Kidney epithelial cell (primary cell): Measurements from ENCODE around the gene PRPF40B. TPM values are rescaled to one million over a fixed set of nuclear protein-coding genes. Genes with fewer than 3 reads are reported as not detected.

ENCODE experiments used
- DNase-seq: peaks from one replicate; pipeline ENCODE4 v3.0.0-alpha.2; 2010; ENCODE audit warnings: low read depth
- H3K27me3 ChIP-seq: 2 replicates; pipeline ENCODE4 v1.6.0; 2011; ENCODE audit warnings: low read length; ENCODE audit not compliant: control insufficient read depth, insufficient read depth
- H3K36me3 ChIP-seq: 2 replicates; pipeline ENCODE4 v1.5.1; 2011; ENCODE audit warnings: low read length; ENCODE audit not compliant: control insufficient read depth, insufficient read depth
- H3K4me3 ChIP-seq: 2 replicates; pipeline ENCODE4 v1.5.1; 2011; ENCODE audit warnings: low read depth, mild to moderate bottlenecking, control low read depth, low read length
- CTCF ChIP-seq: IDR thresholded peaks from 2 replicates; pipeline ENCODE4 v1.5.1; 2011; ENCODE audit warnings: mild to moderate bottlenecking, moderate library complexity, low read length, control low read depth, inconsistent platforms; ENCODE audit not compliant: insufficient read depth, poor library complexity, severe bottlenecking
- total RNA-seq: library from RNA; depleted of rRNA; stranded (reverse); fragments of >200 nt; gene quantifications from 2 replicates; pipeline ENCODE4 v1.2.3, GENCODE V29; 2015

The PRPF40B gene
- total RNA-seq, 1 donor from 2014 or later = 15.3 TPM

GRCh38 chr12:49632986-49633702 is 9.8 kb downstream of the PRPF40B start:
- TF ChIP-seq CTCF = no peak
- H3K27me3 ChIP-seq = no peaks in the 10 kb centered on the region
- no peak overlapping the region for H3K4me3 ChIP-seq
- no peak for DNase-seq
- H3K36me3 ChIP-seq = no peaks in the 10 kb centered on the region

- no peak for TF ChIP-seq CTCF
- no peak for DNase-seq
- no peak overlapping the region for H3K4me3 ChIP-seq
- H3K36me3 ChIP-seq = no peaks in the 10 kb centered on the region
- H3K27me3 ChIP-seq = no peaks in the 10 kb centered on the region
Measured at GRCh38 chr12:49633703-49634345, 10.5 kb downstream of the PRPF40B start.

GRCh38 chr12:49635036-49635435 is 11.7 kb downstream of the PRPF40B start:
- TF ChIP-seq CTCF = no peak
- DNase-seq = no peak
- Histone ChIP-seq H3K36me3 (no peaks in the 10 kb centered on the region), H3K27me3 (no peaks in the 10 kb centered on the region), H3K4me3 (no peak overlapping the region)

- no peak for TF ChIP-seq CTCF
- Histone ChIP-seq H3K36me3 (no peaks in the 10 kb centered on the region), H3K27me3 (no peaks in the 10 kb centered on the region), H3K4me3 (no peak overlapping the region)
- DNase-seq = no peak
Measured at GRCh38 chr12:49635656-49636055, 12.3 kb downstream of the PRPF40B start.

GRCh38 chr12:49636574-49636973 is 13.2 kb downstream of the PRPF40B start:
- TF ChIP-seq CTCF = no peak
- no peaks in the 10 kb centered on the region for H3K27me3 ChIP-seq
- no peaks in the 10 kb centered on the region for H3K36me3 ChIP-seq
- H3K4me3 ChIP-seq = no peak overlapping the region
- no peak for DNase-seq
